Activated naive CD8-positive, alpha-beta T cell treated with anti-CD3 and anti-CD28 coated beads for 36 hours (primary cell): ENCODE results near the gene CLDN15. TPM values are rescaled to one million over a fixed set of nuclear protein-coding genes. Genes with fewer than 3 reads are reported as not detected.
"Not testable (repeated sequence)": the region's sequence is repeated elsewhere in the genome, so short reads cannot be mapped to it uniquely, and the experiment has no call there.

ENCODE experiments used
- DNase-seq: peaks from one replicate; pipeline ENCODE4 v3.0.0; 2021
- H3K27ac Mint-ChIP-seq: one replicate; pipeline ENCODE4 v1.8.0; 2022; ENCODE audit warnings: mild to moderate bottlenecking, moderate library complexity, mixed read lengths
- H3K27me3 Mint-ChIP-seq: one replicate; pipeline ENCODE4 v1.8.0; 2022; ENCODE audit warnings: mild to moderate bottlenecking, mixed read lengths
- H3K36me3 Mint-ChIP-seq: one replicate; pipeline ENCODE4 v1.8.0; 2021; ENCODE audit warnings: mild to moderate bottlenecking, mixed read lengths
- H3K4me1 Mint-ChIP-seq: one replicate; pipeline ENCODE4 v1.8.0; 2021; ENCODE audit warnings: mixed read lengths
- H3K4me3 Mint-ChIP-seq: one replicate; pipeline ENCODE4 v1.8.0; 2022; ENCODE audit warnings: mild to moderate bottlenecking, moderate library complexity, mixed read lengths
- H3K9me3 Mint-ChIP-seq: one replicate; pipeline ENCODE4 v1.8.0; 2022; ENCODE audit warnings: mixed read lengths
- total RNA-seq, 2 experiments: library from RNA; stranded (reverse); gene quantifications; one replicate each; pipeline ENCODE4 v1.2.3, GENCODE V29; 2021

CLDN15 gene
- total RNA-seq, 2 experiments from 2014 or later = 12.8 to 13.3 TPM

DNA sequence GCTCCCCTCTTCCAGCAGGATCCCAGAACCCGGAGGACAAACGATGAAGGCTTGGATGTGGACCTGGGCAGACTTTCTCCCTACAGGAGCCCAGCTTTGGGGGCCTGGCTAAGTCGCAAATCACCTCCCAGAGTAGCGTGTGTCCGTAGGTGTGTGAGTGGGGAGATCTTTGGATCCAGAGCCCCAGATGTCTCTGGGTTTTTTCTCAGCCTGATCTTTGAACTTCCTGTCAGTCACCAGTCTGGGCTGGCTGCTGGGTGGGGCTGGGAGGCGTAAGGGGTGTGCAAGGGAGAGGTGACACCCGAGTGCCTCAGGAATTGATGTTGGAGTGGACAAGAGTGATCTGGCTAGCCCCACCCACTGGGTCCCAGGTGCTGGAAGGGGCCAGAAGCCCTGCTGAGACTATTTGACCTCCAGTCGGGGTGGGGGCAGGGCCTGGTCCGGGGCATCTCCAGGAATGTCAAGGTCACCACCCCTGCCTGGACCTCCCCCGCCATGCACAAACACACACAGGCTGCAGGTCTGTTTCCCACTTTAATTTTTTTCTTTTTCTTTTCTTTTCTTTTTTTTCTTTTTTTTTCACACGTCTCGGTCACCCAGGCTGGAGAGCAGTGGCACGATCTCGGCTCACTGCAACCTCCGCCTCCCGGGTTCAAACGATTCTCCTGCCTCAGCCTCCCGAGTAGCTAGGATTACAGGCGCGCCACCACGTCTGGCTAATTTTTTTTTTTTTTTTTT lies 36.6 kb downstream of the CLDN15 start, which contains the start of gene MOGAT3:
MOGAT3 (minus strand) TSS at position 175 of the 738 bp plus-strand sequence. CDS start 182 bp downstream, outside the sequence.
- Mint-ChIP-seq H3K27me3 (peaks cover 43% of the 10 kb centered on the region), H3K36me3 (peaks cover under 1% of the 10 kb centered on the region), H3K9me3 (no peaks in the 10 kb centered on the region), H3K27ac (no peak within 1 kb of the TSS), H3K4me1 (peaks cover 7% of the 10 kb centered on the region), H3K4me3 (no peak within 1 kb of the TSS)
- DNase-seq = no peak

DNA sequence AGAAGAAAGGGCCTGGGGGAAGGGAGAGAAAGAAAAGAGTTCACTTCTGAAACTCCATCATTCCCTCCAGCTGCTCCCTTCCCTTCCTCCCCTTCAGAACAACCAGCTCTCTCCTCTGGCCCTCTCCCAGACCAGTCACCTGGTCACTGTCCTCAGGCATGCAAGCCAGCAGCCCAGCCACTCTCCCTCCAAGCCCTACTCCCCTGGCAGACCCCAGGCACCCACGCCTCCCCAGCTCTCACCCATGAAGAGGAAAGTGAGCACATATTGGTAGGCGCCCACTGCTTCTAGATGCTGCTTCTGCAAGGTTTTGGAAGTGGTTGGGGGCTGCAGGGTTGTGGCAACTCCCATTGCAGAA lies 37.1 kb downstream of the CLDN15 start:
- Mint-ChIP-seq H3K4me3 (no peak overlapping the region), H3K27ac (no peak overlapping the region), H3K4me1 (peaks cover 7% of the 10 kb centered on the region), H3K36me3 (no peaks in the 10 kb centered on the region), H3K9me3 (no peaks in the 10 kb centered on the region), H3K27me3 (peaks cover 43% of the 10 kb centered on the region)
- no peak for DNase-seq

DNA sequence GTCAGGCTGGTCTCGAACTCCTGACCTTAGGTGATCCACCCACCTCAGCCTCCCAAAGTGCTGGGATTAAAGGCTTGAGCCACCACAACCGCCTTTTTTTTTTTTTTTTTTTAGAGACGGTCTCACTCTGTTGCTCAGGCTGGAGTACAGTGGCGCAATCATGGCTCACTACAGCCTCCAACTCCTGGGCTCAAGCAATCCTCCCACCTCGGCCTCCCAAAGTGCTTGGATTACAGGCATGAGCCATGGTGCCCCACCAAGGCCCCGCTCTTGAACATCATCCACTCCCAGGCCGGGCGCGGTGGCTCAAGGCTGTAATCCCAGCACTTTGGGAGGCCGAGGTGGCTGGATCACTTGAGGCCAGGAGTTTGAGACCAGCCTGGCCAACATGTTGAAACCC lies 38.1 kb downstream of the CLDN15 start:
- H3K9me3 Mint-ChIP-seq, DNase-seq, H3K27ac Mint-ChIP-seq, H3K4me3 Mint-ChIP-seq, H3K36me3 Mint-ChIP-seq, H3K4me1 Mint-ChIP-seq: not testable (repeated sequence)
- H3K27me3 Mint-ChIP-seq = peaks cover 47% of the 10 kb centered on the region

DNA sequence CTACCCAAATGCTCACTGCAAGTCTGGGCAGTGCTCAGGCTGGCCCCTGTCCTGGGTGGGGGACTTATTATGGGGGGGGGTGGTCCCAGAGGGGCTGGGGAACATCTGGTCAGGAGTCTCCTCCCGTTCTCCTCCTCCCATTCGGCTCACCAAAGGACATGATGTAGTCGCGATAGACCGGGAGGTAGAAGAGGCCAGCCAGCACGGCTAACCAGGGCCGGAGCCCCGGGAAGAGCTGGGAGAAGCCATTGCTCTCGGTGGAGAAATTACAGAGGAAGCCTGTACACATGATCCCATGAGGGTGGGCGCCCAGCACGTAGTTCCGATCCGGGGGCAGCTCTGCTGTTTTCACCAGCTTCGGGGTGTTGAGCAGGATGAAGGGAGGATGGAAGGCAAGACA lies 39.1 kb downstream of the CLDN15 start:
- no peak overlapping the region for H3K4me3 Mint-ChIP-seq
- H3K27me3 Mint-ChIP-seq = peaks cover 39% of the 10 kb centered on the region
- H3K36me3 Mint-ChIP-seq = no peaks in the 10 kb centered on the region
- no peak overlapping the region for H3K27ac Mint-ChIP-seq
- peaks cover 7% of the 10 kb centered on the region for H3K4me1 Mint-ChIP-seq
- no peak for DNase-seq
- no peaks in the 10 kb centered on the region for H3K9me3 Mint-ChIP-seq

DNA sequence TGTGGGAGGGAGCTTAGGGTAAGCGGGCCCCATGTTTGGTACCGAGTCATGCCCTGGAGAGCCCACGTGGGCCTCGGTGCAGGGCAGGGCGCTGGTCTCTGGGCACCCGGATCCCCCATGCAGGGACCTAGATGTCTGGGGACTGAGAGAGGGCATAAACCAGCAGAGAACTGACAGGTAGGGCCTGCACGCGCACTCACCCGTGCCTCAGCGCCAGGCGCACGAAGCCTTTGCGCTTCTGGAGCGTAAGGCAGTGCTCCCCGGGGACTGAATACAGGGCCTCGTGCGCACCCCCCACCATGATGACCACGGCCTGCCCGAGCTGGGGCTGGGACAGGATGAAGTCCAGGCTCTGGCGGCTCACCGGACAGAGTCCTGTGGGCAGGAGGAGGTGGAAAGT lies 39.6 kb downstream of the CLDN15 start:
- Mint-ChIP-seq H3K9me3 (no peaks in the 10 kb centered on the region), H3K4me1 (peaks cover 7% of the 10 kb centered on the region), H3K4me3 (no peak overlapping the region), H3K36me3 (no peaks in the 10 kb centered on the region), H3K27ac (no peak overlapping the region), H3K27me3 (peaks cover 38% of the 10 kb centered on the region)
- DNase-seq = no peak

DNA sequence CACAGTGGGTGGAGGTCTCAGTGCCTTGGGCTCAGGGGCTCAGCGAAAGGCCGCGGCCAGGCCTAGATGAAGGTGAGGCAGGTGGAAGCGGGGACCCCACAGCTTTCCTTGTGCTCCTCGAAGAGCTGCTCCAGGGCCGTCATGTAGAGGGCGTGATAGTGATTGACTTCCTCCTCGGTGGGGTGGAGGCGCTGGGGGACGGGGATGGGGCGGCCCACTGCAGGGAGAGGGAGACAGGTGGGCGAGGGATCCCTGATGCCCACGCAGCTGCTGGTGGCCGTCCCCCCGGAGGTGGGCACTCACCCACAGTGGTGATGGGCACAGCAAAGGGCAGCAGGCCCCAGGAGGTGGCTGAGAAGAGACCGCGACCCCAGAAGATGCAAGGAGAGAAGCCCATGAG lies 41.7 kb downstream of the CLDN15 start:
- DNase-seq = no peak
- H3K27me3 Mint-ChIP-seq = peaks cover 22% of the 10 kb centered on the region
- H3K9me3 Mint-ChIP-seq = no peaks in the 10 kb centered on the region
- no peaks in the 10 kb centered on the region for H3K36me3 Mint-ChIP-seq
- no peak overlapping the region for H3K4me3 Mint-ChIP-seq
- no peak overlapping the region for H3K27ac Mint-ChIP-seq
- H3K4me1 Mint-ChIP-seq = peaks cover 6% of the 10 kb centered on the region

DNA sequence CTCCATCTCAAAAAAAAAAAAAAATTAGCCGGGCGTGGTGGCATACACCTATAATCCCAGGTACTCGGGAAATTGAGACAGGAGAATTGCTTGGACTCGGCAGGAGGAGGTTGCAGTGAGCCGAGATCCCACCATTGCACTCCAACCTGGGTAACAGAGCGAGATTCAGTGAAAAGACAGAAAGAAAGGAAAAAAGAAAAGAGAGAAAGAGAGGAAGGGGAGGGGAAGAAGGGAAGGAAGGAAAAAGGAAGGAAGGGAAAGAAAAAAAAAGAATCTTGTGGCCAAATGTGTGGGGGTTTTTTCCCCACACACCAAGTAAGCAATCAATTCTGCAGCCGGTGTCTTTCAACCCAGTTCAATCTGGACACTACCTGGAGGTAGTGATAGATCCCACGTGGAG lies 48.5 kb downstream of the CLDN15 start:
- no peak overlapping the region for H3K4me3 Mint-ChIP-seq

DNA sequence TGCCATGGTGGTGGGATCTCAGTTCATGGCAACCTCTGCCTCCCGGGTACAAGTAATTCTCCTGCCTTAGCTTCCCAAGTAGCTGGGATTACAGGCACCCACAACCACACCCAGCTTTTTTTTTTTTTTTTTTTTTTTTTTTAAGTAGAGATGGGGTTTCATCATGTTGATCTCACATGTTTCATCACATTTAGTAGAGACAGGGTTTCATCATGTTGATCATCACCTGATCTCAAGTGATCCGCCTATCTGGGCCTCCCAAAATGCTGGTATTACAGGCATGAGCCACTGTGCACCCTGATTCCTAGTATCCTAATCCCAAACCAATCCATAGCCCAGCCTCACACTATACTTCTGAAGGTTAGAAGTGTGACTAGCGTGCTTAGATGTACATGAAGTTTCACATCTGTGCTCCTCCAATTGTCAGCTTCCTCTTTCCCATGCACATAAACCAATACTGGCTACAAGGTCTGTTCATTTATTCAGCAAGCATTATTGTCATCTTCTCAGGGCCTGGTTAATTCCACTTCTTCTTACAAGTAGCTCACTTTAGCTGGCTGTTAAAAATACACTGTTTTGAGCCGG lies 50.7 kb downstream of the CLDN15 start:
- Mint-ChIP-seq H3K27me3 (peaks cover 26% of the 10 kb centered on the region), H3K36me3 (no peaks in the 10 kb centered on the region), H3K4me3 (no peak overlapping the region), H3K9me3 (no peaks in the 10 kb centered on the region), H3K4me1 (peaks cover 2% of the 10 kb centered on the region), H3K27ac (no peak overlapping the region)
- no peak for DNase-seq

More for the DNA sequence above, 48.5 kb downstream of the CLDN15 start:
- no peaks in the 10 kb centered on the region for H3K36me3 Mint-ChIP-seq
- peaks cover 2% of the 10 kb centered on the region for H3K4me1 Mint-ChIP-seq
- no peak overlapping the region for H3K27ac Mint-ChIP-seq
- no peaks in the 10 kb centered on the region for H3K9me3 Mint-ChIP-seq
- H3K27me3 Mint-ChIP-seq = peaks cover 22% of the 10 kb centered on the region
- DNase-seq = no peak

DNA sequence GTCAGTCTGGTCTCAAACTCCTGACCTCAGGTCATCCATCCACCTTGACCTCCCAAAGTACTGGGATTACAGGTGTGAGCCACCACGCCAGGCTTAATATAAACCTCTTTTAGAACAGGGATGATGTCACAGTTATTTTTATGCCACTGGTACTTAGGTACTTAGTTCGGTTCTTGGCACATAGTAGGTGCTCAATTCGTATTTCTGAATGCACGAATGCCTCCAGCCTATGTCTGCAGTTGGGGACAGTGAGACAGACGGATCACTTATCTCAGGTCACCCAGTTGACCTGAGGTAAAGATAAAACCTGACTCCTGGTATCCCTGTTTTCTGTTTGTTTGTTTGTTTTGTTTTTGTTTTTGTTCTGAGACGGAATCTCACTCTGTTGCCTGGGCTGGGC lies 51.4 kb downstream of the CLDN15 start:
- no peak for DNase-seq
- H3K36me3 Mint-ChIP-seq = no peaks in the 10 kb centered on the region
- H3K4me3 Mint-ChIP-seq = no peak overlapping the region
- peaks cover 2% of the 10 kb centered on the region for H3K4me1 Mint-ChIP-seq
- no peaks in the 10 kb centered on the region for H3K9me3 Mint-ChIP-seq
- peaks cover 30% of the 10 kb centered on the region for H3K27me3 Mint-ChIP-seq
- H3K27ac Mint-ChIP-seq = no peak overlapping the region

DNA sequence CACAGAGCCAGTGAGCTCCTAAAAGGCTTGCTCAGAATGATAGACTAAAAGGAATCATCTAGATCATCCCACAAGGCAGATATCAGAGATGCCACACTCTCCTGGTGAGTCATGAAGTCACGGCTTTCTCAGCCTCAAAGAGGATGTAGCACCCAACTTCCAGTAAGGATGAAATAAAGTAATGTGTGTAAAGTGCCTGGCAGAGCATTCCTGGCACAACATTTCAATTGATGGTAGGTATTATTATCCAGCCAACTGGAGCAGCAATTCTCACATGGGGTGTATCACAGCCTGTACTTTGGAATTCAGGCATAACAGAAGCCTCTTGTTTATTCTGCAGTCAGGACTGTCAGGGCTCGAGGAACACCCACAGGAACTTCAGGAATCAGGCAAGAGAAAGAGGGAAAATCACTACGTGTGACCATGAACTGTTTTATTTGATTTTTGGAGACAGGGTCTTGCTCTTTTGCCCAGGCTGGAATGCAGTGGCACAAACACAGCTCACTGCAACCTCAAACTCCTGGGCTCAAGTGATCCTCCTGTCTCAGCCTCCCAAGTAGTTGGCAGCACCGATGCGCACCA lies 52.3 kb downstream of the CLDN15 start:
- H3K4me3 Mint-ChIP-seq = no peak overlapping the region
- H3K9me3 Mint-ChIP-seq = no peaks in the 10 kb centered on the region
- H3K36me3 Mint-ChIP-seq = no peaks in the 10 kb centered on the region
- peaks cover 39% of the 10 kb centered on the region for H3K27me3 Mint-ChIP-seq
- peaks cover 2% of the 10 kb centered on the region for H3K4me1 Mint-ChIP-seq
- no peak overlapping the region for H3K27ac Mint-ChIP-seq
- no peak for DNase-seq

Other genes starting within 250 kb of the CLDN15 start
- not detected for gene MUC17, start 217.7 kb downstream of the CLDN15 start, total RNA-seq
- 10 to 100 TPM; 35.1 to 35.3 TPM for gene TRIM56, start 152.3 kb downstream of the CLDN15 start, total RNA-seq
- under 1 TPM; 0.06 to 0.27 TPM for gene SERPINE1, start 110.7 kb downstream of the CLDN15 start, total RNA-seq
- 10 to 100 TPM; 30.1 to 38.4 TPM for gene AP1S1, start 83.3 kb downstream of the CLDN15 start, total RNA-seq
- gene VGF, start 72.2 kb downstream of the CLDN15 start, total RNA-seq = not detected
- not detected for gene NAT16, start 57.5 kb downstream of the CLDN15 start, total RNA-seq
- gene MOGAT3, start 36.8 kb downstream of the CLDN15 start, total RNA-seq = not detected
- gene PLOD3, start 20.2 kb downstream of the CLDN15 start, total RNA-seq = 10 to 100 TPM; 19.5 to 22.7 TPM
- gene ZNHIT1, start 19.6 kb downstream of the CLDN15 start, total RNA-seq = 10 to 100 TPM; 37.3 to 38.5 TPM
- gene FIS1, start 7.3 kb upstream of the CLDN15 start, total RNA-seq = 100 to 1,000 TPM; 106 to 109 TPM
- 1 to 10 TPM; 6.5 to 7.0 TPM for gene IFT22, start 84.0 kb upstream of the CLDN15 start, total RNA-seq
- not detected for gene COL26A1, start 125.1 kb upstream of the CLDN15 start, total RNA-seq